GM19452 (cell line): ENCODE data around the gene SH2B3.

Experiments
- ATAC-seq: cut with Tn5 transposase; IDR thresholded peaks from one replicate; pipeline ENCODE4 v1.9.1; 2021; ENCODE audit not compliant: unreplicated experiment

SH2B3 gene

DNA sequence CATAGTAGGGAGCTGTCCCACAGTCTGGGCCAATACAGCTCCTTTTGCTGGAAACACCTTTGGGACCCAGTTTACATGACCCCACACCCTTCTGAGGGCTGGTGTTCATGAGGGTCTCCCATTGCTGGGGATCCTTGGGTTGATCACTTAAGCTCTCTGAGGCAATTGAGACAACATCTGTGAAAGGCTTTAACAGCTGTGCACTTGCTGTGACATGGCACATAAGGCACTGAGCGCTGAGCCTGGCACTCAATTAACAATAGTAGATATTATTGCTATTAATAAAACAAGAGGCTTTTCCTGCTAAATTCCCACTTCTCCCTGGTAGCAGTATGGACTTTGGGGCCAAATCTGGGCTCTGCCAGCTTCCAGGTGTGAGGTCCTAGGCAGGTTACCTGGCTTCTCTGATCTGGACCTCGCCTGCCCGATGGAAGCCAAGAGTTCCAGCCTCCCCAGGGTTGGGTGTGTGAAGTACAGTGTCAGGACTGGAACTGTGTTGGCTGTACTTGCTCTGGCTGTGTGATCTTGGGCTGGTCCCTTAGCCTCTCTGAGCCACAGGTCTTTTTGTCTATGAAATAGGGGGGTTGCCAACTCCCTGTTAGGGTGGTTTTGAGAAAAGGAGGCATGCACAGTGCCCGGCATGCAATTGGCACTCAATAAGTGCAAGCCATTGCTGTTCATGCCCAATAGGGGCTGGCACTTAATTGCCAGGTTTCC is 3.1 kb downstream of the SH2B3 start:
- ATAC-seq = no peak

GRCh38 chr12:111409403-111409779 is 3.7 kb downstream of the SH2B3 start:
- ATAC-seq = no peak

GRCh38 chr12:111409780-111410430 is 4.2 kb downstream of the SH2B3 start:
- no peak for ATAC-seq

GRCh38 chr12:111410431-111411184 is 4.9 kb downstream of the SH2B3 start:
- ATAC-seq = no peak

GRCh38 chr12:111411185-111411764 is 5.6 kb downstream of the SH2B3 start:
- no peak for ATAC-seq

DNA sequence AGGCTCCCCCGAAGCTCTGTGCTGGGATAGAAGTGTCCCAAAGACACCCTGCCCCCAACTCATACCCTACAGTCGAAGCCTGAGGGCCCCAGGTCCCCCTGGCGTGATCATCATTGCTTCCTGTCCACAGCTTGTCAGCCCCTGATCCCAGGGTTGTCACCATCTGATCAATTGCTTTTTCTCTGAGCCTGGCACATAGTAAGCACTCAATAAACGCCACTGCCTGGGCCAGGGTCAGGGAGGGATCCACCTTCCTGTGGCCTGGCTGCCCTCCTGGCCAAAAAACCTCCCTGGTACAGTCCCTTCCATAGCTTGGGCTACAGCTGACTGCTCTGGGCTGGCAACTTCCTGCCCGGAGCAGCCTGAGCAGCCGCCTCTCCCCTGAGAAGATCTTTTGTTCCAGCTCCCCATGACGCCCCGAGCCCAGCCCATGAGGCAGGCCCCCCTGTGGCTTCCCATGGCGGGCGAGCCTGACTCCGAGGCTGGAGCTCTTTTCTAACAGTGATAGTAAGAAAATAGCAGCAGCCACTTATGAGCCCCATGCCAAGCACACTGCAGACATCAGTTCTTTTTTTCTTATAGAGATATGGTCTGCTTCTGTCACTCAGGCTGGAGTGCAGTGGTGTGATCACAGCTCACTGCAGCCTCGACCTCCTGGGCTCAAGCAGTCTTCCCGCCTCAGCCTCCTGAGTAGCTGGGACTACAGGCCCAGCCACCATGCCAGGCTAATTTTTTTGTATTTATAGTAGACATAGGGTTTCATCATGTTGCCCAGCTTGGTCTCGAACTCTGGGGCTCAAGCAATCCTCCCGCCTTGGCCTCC is 6.5 kb downstream of the SH2B3 start:
- no peak for ATAC-seq

DNA sequence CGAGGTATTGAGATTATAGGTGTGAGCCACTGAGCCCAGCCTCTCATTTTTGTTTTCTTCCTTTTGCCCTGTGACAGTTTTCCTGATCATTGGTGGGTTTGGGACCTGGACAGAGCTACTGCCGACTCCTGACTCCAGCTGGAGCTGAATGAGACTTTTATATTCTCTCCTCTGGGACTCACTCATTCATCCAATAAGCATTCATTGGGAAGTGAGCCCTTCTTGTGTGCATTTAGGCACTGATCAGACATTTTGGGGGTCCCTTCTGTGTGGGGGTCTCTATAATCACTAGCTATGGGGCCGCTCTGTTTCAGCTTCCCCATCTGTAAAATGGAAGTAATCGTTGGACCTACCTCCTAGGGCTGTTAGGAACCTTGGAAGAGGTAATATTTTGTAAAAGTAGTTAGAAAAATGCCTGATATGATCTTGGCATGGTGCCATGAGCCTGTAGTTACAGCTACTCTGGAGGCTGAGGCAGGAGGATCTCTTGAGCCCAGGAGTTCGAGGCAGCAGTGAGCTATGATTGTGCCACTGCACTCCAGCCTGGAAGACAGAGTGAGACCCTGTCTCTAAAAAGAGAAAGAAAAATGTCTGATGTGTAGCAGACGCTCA is 7.2 kb downstream of the SH2B3 start:
- no peak for ATAC-seq

DNA sequence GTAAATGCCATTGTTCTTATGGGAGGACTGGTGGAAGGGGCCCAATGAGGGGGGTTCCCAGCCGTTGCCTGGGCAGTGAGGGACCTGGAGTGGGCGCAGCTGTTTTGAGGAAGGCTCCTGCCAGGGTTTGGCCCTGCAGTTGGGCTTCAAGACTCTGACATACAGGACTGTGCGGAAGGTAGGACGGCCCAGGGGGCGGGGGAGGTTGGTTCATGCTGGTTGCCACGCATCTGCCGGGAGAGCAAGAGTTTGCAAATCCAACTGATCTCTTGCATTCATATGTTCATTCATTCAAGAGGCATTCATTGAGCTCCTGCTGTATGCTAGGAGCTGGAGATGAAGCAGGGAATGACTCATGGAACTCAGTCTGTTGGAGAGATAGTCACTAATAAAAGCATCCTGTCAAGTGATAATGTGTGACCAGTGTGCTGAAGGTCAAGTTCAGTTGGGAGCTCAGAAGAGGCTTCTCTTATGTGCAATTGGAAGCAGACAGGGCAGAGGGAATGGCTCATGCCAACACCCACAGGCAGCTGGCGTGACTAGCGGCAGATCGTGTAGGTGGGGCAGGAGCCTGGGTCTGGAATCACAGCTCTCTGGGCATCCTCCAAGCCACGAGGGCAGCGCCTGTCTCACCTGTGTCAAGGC is 7.8 kb downstream of the SH2B3 start:
- no peak for ATAC-seq

DNA sequence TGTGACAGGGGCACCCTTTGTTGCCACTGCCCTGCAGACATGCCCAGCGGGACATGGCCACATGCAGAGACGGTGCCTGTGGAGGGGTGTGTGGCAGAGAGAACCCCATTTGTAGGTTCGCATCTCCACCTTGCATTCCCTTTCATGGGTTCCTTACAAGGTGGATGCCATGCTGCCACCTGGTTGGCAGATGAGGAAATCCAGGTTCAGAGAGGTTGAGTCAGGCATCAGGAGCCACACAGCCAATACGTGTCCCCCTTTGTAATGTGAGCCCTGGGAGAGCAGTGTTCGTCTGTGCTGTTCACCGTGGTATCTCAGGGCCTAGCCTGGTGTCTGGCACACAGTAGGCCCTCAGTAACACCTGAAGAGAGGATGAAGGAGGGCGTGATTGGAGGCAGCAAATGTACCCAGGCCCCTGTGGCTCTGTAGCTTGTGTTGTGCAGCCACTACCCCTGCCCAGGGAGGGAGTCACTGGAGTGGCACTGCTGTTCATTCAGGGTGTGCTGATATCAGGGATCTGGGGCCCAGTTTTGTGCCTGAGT is 9.1 kb downstream of the SH2B3 start:
- no peak for ATAC-seq

- ATAC-seq = no peak
Measured at GRCh38 chr12:111417290-111417689, 11.6 kb downstream of the SH2B3 start.

GRCh38 chr12:111417784-111418593 is 12.3 kb downstream of the SH2B3 start:
- ATAC-seq = no peak

DNA sequence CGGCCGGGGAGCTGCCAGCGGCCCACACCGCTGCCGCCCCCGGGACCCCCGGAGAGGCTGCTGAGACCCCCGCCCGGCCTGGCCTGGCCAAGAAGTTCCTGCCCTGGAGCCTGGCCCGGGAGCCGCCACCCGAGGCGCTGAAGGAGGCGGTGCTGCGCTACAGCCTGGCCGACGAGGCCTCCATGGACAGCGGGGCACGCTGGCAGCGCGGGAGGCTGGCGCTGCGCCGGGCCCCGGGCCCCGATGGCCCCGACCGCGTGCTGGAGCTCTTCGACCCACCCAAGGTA is 12.8 kb downstream of the SH2B3 start:
- ATAC-seq = no peak

DNA sequence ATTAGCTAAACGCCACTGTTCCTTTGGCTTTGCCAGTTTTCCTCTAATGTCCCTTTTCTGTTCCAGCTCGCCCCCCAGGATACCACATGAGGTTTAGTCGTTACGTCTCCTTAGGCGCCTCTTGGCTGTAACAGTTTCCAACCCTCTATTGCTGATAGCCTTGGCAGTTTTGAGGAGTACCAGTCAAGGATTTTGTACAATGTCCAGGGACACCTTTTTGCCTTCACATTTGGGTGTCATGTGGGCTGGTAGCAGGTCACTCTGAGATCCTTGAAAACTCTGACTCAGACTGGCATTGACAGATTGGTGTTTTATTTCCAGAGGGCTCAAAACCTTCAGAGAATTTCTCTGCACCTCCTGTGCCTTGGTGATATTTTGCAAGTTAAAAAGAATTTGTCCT is 14.1 kb downstream of the SH2B3 start:
- no peak for ATAC-seq

DNA sequence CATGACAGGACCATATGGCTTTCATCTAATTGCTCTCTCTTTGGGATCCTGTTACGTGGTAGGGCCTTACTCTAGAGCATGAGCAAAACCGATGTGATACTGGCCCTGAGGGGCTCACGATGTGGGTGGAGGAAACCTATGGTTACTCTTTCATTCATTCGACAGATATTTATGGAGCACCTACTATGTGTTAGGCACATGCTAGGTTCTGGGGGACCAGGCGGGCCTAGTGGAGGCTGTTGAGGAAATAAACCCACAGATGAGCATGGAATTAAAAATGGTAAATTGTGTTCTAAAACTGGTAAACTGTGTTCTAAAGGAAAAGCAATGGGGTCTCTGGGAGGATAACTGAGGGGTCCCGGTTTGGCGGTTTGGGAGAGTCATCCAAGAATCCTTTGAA is 14.8 kb downstream of the SH2B3 start:
- no peak for ATAC-seq

DNA sequence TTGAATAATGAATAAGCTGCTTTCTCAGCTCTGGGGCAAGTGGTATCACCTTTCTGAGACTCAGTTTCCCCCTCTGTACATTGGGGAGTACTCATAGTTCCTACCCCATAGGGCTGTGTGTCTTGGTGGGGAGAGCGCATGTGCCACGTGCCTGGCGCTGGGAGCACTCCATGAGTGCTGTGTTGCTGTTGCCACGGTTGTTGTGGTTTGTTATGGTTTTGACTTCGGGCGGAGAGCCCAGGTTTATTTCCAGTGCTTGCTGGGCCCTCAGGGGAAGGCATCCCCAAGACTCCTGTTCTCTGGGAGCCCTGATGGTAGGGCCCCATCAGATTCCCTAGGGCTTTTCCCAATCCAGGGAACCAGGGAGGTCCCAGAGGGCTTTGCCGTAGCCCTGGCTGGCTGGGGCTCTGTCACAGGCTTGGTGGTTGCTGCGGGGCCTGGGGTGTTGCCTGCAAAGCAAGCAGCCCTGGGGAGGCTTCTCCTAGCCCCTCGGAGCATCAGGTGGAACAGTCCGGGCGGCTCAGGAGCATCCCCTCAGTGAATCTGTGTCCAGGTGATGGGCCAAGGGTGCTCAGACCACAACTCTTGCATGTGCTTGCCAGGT is 18.6 kb downstream of the SH2B3 start:
- ATAC-seq = no peak

GRCh38 chr12:111424793-111425251 is 19.1 kb downstream of the SH2B3 start:
- ATAC-seq = no peak

DNA sequence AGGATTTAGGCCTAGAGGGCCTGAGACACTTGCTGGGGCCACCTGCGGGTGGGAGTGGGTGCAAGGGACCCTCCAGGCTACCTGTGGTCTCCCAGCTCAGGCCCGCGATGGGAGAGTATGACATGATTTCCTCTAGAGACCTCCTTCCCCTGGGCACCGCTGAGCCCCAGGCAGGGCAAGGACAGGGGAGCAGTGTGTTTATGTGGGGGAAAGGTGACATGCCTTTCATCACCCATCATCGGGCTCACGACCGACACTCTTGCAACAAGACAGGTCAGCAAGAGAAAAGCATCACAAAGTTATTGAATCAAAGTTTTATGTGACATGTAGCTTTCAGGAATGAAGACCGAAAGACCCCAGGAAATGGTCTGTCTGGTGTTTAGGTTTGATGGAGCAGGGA is 19.9 kb downstream of the SH2B3 start:
- ATAC-seq = no peak

GRCh38 chr12:111426344-111427185 is 20.8 kb downstream of the SH2B3 start:
- ATAC-seq = no peak
